WERI-Rb-1 (cell line): Measurements from ENCODE around the gene PPCDC.

Experiments used
- DNase-seq: peaks from one replicate; pipeline ENCODE4 v3.0.0-alpha.2; 2020
- H3K27ac ChIP-seq: fragments of 250-450 bp; sonication (Bioruptor Pico); 2 replicates; pipeline ENCODE4 v1.5.1; 2020; ENCODE audit warnings: mild to moderate bottlenecking, moderate library complexity
- H3K27me3 ChIP-seq: fragments of 250-450 bp; sonication (Bioruptor Pico); 2 replicates; pipeline ENCODE4 v1.5.1; 2021; ENCODE audit warnings: mild to moderate bottlenecking, low read depth, moderate library complexity; ENCODE audit not compliant: insufficient read depth, severe bottlenecking
- H3K36me3 ChIP-seq: fragments of 250-450 bp; sonication (Bioruptor Pico); 2 replicates; pipeline ENCODE4 v1.5.1; 2020; ENCODE audit warnings: mild to moderate bottlenecking, moderate library complexity
- H3K4me3 ChIP-seq: 2 replicates; pipeline ENCODE4 v1.5.1; 2011; ENCODE audit warnings: low read depth, mild to moderate bottlenecking, control low read depth, low read length
- H3K9me3 ChIP-seq: fragments of 250-450 bp; sonication (Bioruptor Pico); 2 replicates; pipeline ENCODE4 v1.5.1; 2021; ENCODE audit warnings: mild to moderate bottlenecking, moderate library complexity; ENCODE audit not compliant: severe bottlenecking
- CTCF ChIP-seq: IDR thresholded peaks from 2 replicates; pipeline ENCODE4 v1.5.1; 2011; ENCODE audit warnings: low read depth, mild to moderate bottlenecking, control low read depth, inconsistent platforms, low read length

Gene PPCDC

GRCh38 chr15:75016431-75016830 is 7.0 kb upstream of the PPCDC start:
- DNase-seq, result no peak
- Histone ChIP-seq H3K4me3 (no peak overlapping the region), H3K9me3 (no peaks in the 10 kb centered on the region), H3K27ac (no peak overlapping the region), H3K27me3 (no peaks in the 10 kb centered on the region), H3K36me3 (peaks cover 61% of the 10 kb centered on the region)
- no peak for TF ChIP-seq CTCF

GRCh38 chr15:75019916-75020315 is 3.5 kb upstream of the PPCDC start:
- Histone ChIP-seq H3K27me3 (no peaks in the 10 kb centered on the region), H3K36me3 (peaks cover 34% of the 10 kb centered on the region), H3K9me3 (no peaks in the 10 kb centered on the region), H3K27ac (no peak overlapping the region), H3K4me3 (no peak overlapping the region)
- no peak for TF ChIP-seq CTCF
- DNase-seq, result no peak

GRCh38 chr15:75021341-75021740 is 2.0 kb upstream of the PPCDC start:
- Histone ChIP-seq H3K27ac (no peak overlapping the region), H3K36me3 (peaks cover 26% of the 10 kb centered on the region), H3K9me3 (no peaks in the 10 kb centered on the region), H3K4me3 (no peak overlapping the region), H3K27me3 (no peaks in the 10 kb centered on the region)
- DNase-seq, result no peak
- no peak for TF ChIP-seq CTCF

- H3K27me3 ChIP-seq, result no peaks in the 10 kb centered on the region
- no peak overlapping the region for H3K4me3 ChIP-seq
- no peaks in the 10 kb centered on the region for H3K9me3 ChIP-seq
- no peak for TF ChIP-seq CTCF
- no peak for DNase-seq
- H3K36me3 ChIP-seq, result peaks cover 13% of the 10 kb centered on the region
- H3K27ac ChIP-seq, result no peak overlapping the region
Measured at GRCh38 chr15:75022783-75023180, 608 bp upstream of the PPCDC start.

- Histone ChIP-seq H3K9me3 (no peaks in the 10 kb centered on the region), H3K36me3 (peaks cover 9% of the 10 kb centered on the region), H3K27me3 (no peaks in the 10 kb centered on the region), H3K27ac (peak overlapping the region; percentile 94), H3K4me3 (peak overlapping the region; percentile 89)
- DNase-seq, result no peak
- TF ChIP-seq CTCF, result no peak
Measured at GRCh38 chr15:75023872-75024636, 664 bp downstream of the PPCDC start.

- DNase-seq, result no peak
- H3K27ac ChIP-seq, result no peak overlapping the region
- no peak for TF ChIP-seq CTCF
- H3K27me3 ChIP-seq, result no peaks in the 10 kb centered on the region
- H3K36me3 ChIP-seq, result peaks cover 3% of the 10 kb centered on the region
- H3K9me3 ChIP-seq, result no peaks in the 10 kb centered on the region
- no peak overlapping the region for H3K4me3 ChIP-seq
Measured at GRCh38 chr15:75025107-75025506, 1.7 kb downstream of the PPCDC start.
